CD4-positive, alpha-beta T cell (primary cell): Measurements from ENCODE around the gene IGFLR1. TPM values are rescaled to one million over a fixed set of nuclear protein-coding genes. Genes with fewer than 3 reads are reported as not detected.

Source experiments
- ATAC-seq: fragments of 200-7000 bp; cut with Tn5 transposase; one replicate; pipeline ENCODE4 v1.10.0; 2022; ENCODE audit warnings: mild to moderate bottlenecking; ENCODE audit not compliant: poor library complexity
- CTCF ChIA-PET: fragments of 350-600 bp; sonication (Branson Sonifier 250); formaldehyde crosslinking; loops from one replicate; lab custom pipeline; 2021; ENCODE audit warnings: antibody characterized with exemption, inconsistent platforms; lab: Charles Lee
- POLR2A ChIA-PET: fragments of 350-600 bp; sonication (Branson Sonifier 250); formaldehyde crosslinking; loops from one replicate; lab custom pipeline; 2021; ENCODE audit warnings: antibody characterized with exemption, inconsistent platforms; lab: Charles Lee
- DNase-seq, 14 experiments: peaks; one replicate each; pipeline ENCODE4 v3.0.0-alpha.2; 2013 to 2020; ENCODE audit warnings: mixed read lengths in 2 of 14
- H3K27ac ChIP-seq, 2 donors: one replicate each; pipeline versions ENCODE4 v1.5.1 to v1.7.0; 2013; ENCODE audit warnings: low read length in 2 of 2, low read depth in 1 of 2, mild to moderate bottlenecking in 1 of 2
- H3K27me3 ChIP-seq, 2 experiments: 1 replicate in 1 of 2; 2 replicates in 1 of 2; pipeline versions ENCODE4 v1.6.1 to v1.7.0; 2013; ENCODE audit warnings: low read length in 2 of 2, control low read depth in 1 of 2, mild to moderate bottlenecking in 1 of 2, moderate library complexity in 1 of 2; ENCODE audit not compliant: insufficient read depth in 2 of 2, control insufficient read depth in 1 of 2
- H3K36me3 ChIP-seq: one replicate; pipeline ENCODE4 v1.6.1; 2013; ENCODE audit warnings: low read length, control low read depth; ENCODE audit not compliant: insufficient read depth
- H3K4me1 ChIP-seq: one replicate; pipeline ENCODE4 v1.6.1; 2013; ENCODE audit warnings: low read length, control low read depth; ENCODE audit not compliant: insufficient read depth
- H3K4me3 ChIP-seq: one replicate; pipeline ENCODE4 v1.5.1; 2013; ENCODE audit warnings: mild to moderate bottlenecking, low read length, moderate library complexity
- H3K9me3 ChIP-seq, 2 experiments: 1 replicate in 1 of 2; 2 replicates in 1 of 2; pipeline versions ENCODE4 v1.6.1 to v1.7.0; 2013; ENCODE audit warnings: low read length in 2 of 2, mild to moderate bottlenecking in 2 of 2, control low read depth in 1 of 2, moderate library complexity in 1 of 2; ENCODE audit not compliant: control insufficient read depth in 1 of 2, insufficient read depth in 1 of 2
- H3K27ac Mint-ChIP-seq: one replicate; pipeline ENCODE4 v1.8.0; 2020; ENCODE audit warnings: mixed read lengths
- H3K27me3 Mint-ChIP-seq: one replicate; pipeline ENCODE4 v1.8.0; 2021; ENCODE audit warnings: mixed read lengths
- H3K36me3 Mint-ChIP-seq: one replicate; pipeline ENCODE4 v1.8.0; 2021; ENCODE audit warnings: low read depth, mixed read lengths
- H3K4me1 Mint-ChIP-seq: one replicate; pipeline ENCODE4 v1.8.0; 2021; ENCODE audit warnings: low read depth, mixed read lengths
- H3K4me3 Mint-ChIP-seq: one replicate; pipeline ENCODE4 v1.8.0; 2020; ENCODE audit warnings: mild to moderate bottlenecking, mixed read lengths
- H3K9me3 Mint-ChIP-seq: one replicate; pipeline ENCODE4 v1.8.0; 2020; ENCODE audit warnings: mixed read lengths
- intact Hi-C, 2 experiments: fragments of 100-400 bp; cut with DNase I in 1 of 2; cut with micrococcal nuclease in 1 of 2; formaldehyde crosslinking; loops; one replicate each; pipeline versions ENCODE4 v1.15.1 to v1.9.0; 2023 to 2025; cut with DNase I, micrococcal nuclease
- total RNA-seq, 174 experiments: library from RNA in 2 of 174; stranded (reverse) in 2 of 174; gene quantifications; one replicate each; pipeline ENCODE4 v1.2.3 and lab custom pipeline; 2021 to 2026
- TF ChIP-seq, protein P1 (sequence below): fragments of 200-600 bp; IDR thresholded peaks from one replicate; pipeline ENCODE4 v1.8.0; 2022; ENCODE audit warnings: antibody characterized with exemption, mild to moderate bottlenecking

Gene IGFLR1
- total RNA-seq, 2 experiments from 2014 or later, result 40.3 to 43.1 TPM

GRCh38 chr19:35784503-35785338, 42.5 kb upstream of the IGFLR1 start:
- Mint-ChIP-seq H3K27ac (no peak overlapping the region), H3K27me3 (no peaks in the 10 kb centered on the region), H3K4me3 (no peak overlapping the region), H3K9me3 (no peaks in the 10 kb centered on the region), H3K4me1 (no peaks in the 10 kb centered on the region), H3K36me3 (peaks cover 15% of the 10 kb centered on the region)
- Histone ChIP-seq H3K27ac (no peak overlapping the region), H3K9me3 (no peaks in the 10 kb centered on the region), H3K36me3 (peaks cover 9% of the 10 kb centered on the region), H3K4me3 (no peak overlapping the region), H3K27me3 (no peaks in the 10 kb centered on the region), H3K4me1 (no peaks in the 10 kb centered on the region)
- TF ChIP-seq, protein P1, sequence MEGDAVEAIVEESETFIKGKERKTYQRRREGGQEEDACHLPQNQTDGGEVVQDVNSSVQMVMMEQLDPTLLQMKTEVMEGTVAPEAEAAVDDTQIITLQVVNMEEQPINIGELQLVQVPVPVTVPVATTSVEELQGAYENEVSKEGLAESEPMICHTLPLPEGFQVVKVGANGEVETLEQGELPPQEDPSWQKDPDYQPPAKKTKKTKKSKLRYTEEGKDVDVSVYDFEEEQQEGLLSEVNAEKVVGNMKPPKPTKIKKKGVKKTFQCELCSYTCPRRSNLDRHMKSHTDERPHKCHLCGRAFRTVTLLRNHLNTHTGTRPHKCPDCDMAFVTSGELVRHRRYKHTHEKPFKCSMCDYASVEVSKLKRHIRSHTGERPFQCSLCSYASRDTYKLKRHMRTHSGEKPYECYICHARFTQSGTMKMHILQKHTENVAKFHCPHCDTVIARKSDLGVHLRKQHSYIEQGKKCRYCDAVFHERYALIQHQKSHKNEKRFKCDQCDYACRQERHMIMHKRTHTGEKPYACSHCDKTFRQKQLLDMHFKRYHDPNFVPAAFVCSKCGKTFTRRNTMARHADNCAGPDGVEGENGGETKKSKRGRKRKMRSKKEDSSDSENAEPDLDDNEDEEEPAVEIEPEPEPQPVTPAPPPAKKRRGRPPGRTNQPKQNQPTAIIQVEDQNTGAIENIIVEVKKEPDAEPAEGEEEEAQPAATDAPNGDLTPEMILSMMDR, result no peak
- ChIA-PET CTCF (no interaction called here), POLR2A (no interaction called here)
- no peak for ATAC-seq
- no peak for DNase-seq
- intact Hi-C loops, result no loop called here

- no peak overlapping the region for H3K4me3 ChIP-seq
- no peaks in the 10 kb centered on the region for H3K9me3 ChIP-seq
- H3K4me3 Mint-ChIP-seq, result no peak overlapping the region
- intact Hi-C loops, result no loop called here
- ATAC-seq (no peak), DNase-seq (no peak)
- H3K27ac Mint-ChIP-seq, result no peak overlapping the region
- H3K36me3 ChIP-seq, result peaks cover 11% of the 10 kb centered on the region
- TF ChIP-seq, protein P1, result no peak
- H3K27me3 Mint-ChIP-seq, result no peaks in the 10 kb centered on the region
- H3K9me3 Mint-ChIP-seq, result no peaks in the 10 kb centered on the region
- CTCF ChIA-PET, result no interaction called here
- no peaks in the 10 kb centered on the region for H3K4me1 Mint-ChIP-seq
- no peak overlapping the region for H3K27ac ChIP-seq
- H3K36me3 Mint-ChIP-seq, result peaks cover 17% of the 10 kb centered on the region
- H3K27me3 ChIP-seq, result no peaks in the 10 kb centered on the region
- H3K4me1 ChIP-seq, result no peaks in the 10 kb centered on the region
- POLR2A ChIA-PET, result no interaction called here
Measured at GRCh38 chr19:35783469-35784434, 41.5 kb upstream of the IGFLR1 start.

- peaks cover 17% of the 10 kb centered on the region for H3K36me3 Mint-ChIP-seq
- peak in 1 of 14 experiments; percentile 14 for DNase-seq
- H3K9me3 Mint-ChIP-seq, result no peaks in the 10 kb centered on the region
- H3K9me3 ChIP-seq, result no peaks in the 10 kb centered on the region
- ATAC-seq, result no peak
- intact Hi-C loops, result no loop called here
- H3K4me3 Mint-ChIP-seq, result no peak overlapping the region
- peaks cover 13% of the 10 kb centered on the region for H3K36me3 ChIP-seq
- H3K27me3 Mint-ChIP-seq, result no peaks in the 10 kb centered on the region
- ChIA-PET CTCF (no interaction called here), POLR2A (no interaction called here)
- TF ChIP-seq, protein P1, result no peak
- H3K27ac ChIP-seq, result no peak overlapping the region
- no peak overlapping the region for H3K27ac Mint-ChIP-seq
- no peaks in the 10 kb centered on the region for H3K4me1 ChIP-seq
- H3K4me3 ChIP-seq, result no peak overlapping the region
- no peaks in the 10 kb centered on the region for H3K27me3 ChIP-seq
- no peaks in the 10 kb centered on the region for H3K4me1 Mint-ChIP-seq
Measured at GRCh38 chr19:35782589-35782988, 40.3 kb upstream of the IGFLR1 start.
